ENCODE results near the gene TOR2A.

The TOR2A gene

GRCh38 chr9:127712371-127712770 lies 22.7 kb downstream of the TOR2A start:
- Histone ChIP-seq H3K9me3 (ENCODE audit: control extremely low read depth in 1 of 5, control insufficient read depth in 4 of 5, insufficient read depth in 2 of 5, low read depth in 1 of 5, low read length in 4 of 5) (peaks cover 0 to 5% (median 0%) of the 10 kb centered on the region in 5 experiments), H3K27me3 (replicated peaks in 2 of 5; ENCODE audit: control insufficient read depth in 4 of 5, insufficient read depth in 5 of 5, low read length in 4 of 5) (peaks cover 0 to 4% (median 0%) of the 10 kb centered on the region in 5 experiments), H3K4me1 (ENCODE audit: control extremely low read depth in 1 of 4, control insufficient read depth in 4 of 4, insufficient read depth in 4 of 4, low read length in 3 of 4) (peaks cover 0 to 28% (median 27%) of the 10 kb centered on the region in 4 experiments), H3K27ac (ENCODE audit: insufficient read depth in 1 of 2, low read depth in 1 of 2, low read length in 2 of 2, poor library complexity in 1 of 2, severe bottlenecking in 2 of 2) (no peak overlapping the region), H3K4me3 (ENCODE audit: control insufficient read depth in 1 of 7, extremely low read depth in 1 of 7, insufficient read depth in 4 of 7, low read depth in 2 of 7, low read length in 6 of 7) (no peak overlapping the region), H3K36me3 (ENCODE audit: control insufficient read depth in 4 of 4, insufficient read depth in 4 of 4, low read length in 3 of 4) (no peaks in the 10 kb centered on the region)
- POLR2A ChIA-PET: no interaction called here
- 93% methylated on average over 10 of the region's 11 CpGs for WGBS (ENCODE audit: insufficient coverage)
- CTCF ChIA-PET: interaction anchor here (1.2 to 1.6 kb wide), 2 partner anchors 21 to 22 kb away, joined by 3 read pairs; partner anchors contain the start of gene TOR2A
- DNase-seq: no peak

DNA sequence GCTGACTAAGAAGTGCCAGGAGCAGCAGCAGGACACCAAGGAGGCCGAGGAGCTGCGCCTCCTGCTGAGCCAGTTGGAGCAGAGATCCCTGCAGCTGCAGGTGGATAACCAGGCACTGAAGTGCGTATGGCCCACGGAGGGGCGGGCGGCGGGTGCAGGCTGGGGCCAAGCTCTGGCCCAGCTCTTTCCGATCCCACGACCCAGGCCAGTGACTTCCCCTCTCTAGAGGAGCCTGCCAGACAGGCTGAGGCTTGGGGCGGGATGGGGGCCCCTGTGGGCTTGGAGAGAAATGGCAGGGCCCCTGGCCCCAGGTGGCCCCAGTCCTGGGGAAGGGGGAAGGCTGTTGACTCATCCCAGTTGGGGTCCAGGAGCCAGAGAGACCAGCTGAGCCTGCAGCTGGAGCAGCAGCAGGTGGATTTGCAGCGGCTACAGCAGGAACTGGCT lies 23.2 kb downstream of the TOR2A start:
- Histone ChIP-seq H3K4me3 (ENCODE audit: control insufficient read depth in 1 of 7, extremely low read depth in 1 of 7, insufficient read depth in 4 of 7, low read depth in 2 of 7, low read length in 6 of 7) (no peak overlapping the region), H3K27me3 (replicated peaks in 2 of 5; ENCODE audit: control insufficient read depth in 4 of 5, insufficient read depth in 5 of 5, low read length in 4 of 5) (peaks cover 0 to 4% (median 0%) of the 10 kb centered on the region in 5 experiments), H3K9me3 (ENCODE audit: control extremely low read depth in 1 of 5, control insufficient read depth in 4 of 5, insufficient read depth in 2 of 5, low read depth in 1 of 5, low read length in 4 of 5) (peaks cover 0 to 5% (median 0%) of the 10 kb centered on the region in 5 experiments), H3K27ac (ENCODE audit: insufficient read depth in 1 of 2, low read depth in 1 of 2, low read length in 2 of 2, poor library complexity in 1 of 2, severe bottlenecking in 2 of 2) (no peak overlapping the region), H3K36me3 (ENCODE audit: control insufficient read depth in 4 of 4, insufficient read depth in 4 of 4, low read length in 3 of 4) (no peaks in the 10 kb centered on the region), H3K4me1 (ENCODE audit: control extremely low read depth in 1 of 4, control insufficient read depth in 4 of 4, insufficient read depth in 4 of 4, low read length in 3 of 4) (peaks cover 0 to 33% (median 32%) of the 10 kb centered on the region in 4 experiments)
- WGBS (ENCODE audit: insufficient coverage): 86% methylated on average over 10 of the region's 11 CpGs
- POLR2A ChIA-PET: no interaction called here
- CTCF ChIA-PET: interaction anchor here (0.8 to 1.6 kb wide), 3 partner anchors 22 to 85 kb away, joined by 3 read pairs; partner anchors contain the start of gene TOR2A
- peak; percentile 11 to 36 (median 11) for DNase-seq

DNA sequence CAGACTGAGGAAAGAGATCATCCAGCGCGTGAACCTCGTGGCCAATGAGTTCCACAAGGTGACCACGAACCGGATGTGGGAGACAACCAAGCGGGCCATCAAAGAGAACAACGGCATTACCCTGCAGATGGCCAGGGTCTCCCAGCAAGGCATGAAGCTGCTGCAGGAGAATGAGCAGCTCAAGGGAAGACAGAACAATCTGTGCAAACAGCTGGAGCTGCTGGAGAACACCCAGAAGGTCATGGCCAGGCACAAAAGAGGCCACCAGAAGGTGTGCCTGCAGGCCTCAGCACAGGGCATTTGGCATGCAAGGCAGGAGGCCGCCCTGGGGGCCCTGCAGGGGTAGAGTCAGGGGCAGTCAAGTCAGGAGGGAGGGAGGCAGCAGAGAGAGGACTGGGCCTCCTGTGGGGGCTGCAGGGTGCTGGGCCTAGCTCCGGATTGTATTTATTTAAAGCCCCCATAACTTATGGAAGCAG lies 23.8 kb downstream of the TOR2A start:
- 32% methylated on average over 7 of the region's 9 CpGs for WGBS (ENCODE audit: insufficient coverage)
- peaks cover 0 to 4% (median 0%) of the 10 kb centered on the region in 5 experiments for H3K27me3 ChIP-seq (replicated peaks in 2 of 5; ENCODE audit: control insufficient read depth in 4 of 5, insufficient read depth in 5 of 5, low read length in 4 of 5)
- DNase-seq: peak; percentile 12 to 65 (median 60)
- peaks cover 0 to 5% (median 0%) of the 10 kb centered on the region in 5 experiments for H3K9me3 ChIP-seq (ENCODE audit: control extremely low read depth in 1 of 5, control insufficient read depth in 4 of 5, insufficient read depth in 2 of 5, low read depth in 1 of 5, low read length in 4 of 5)
- peaks cover 0 to 36% (median 34%) of the 10 kb centered on the region in 4 experiments for H3K4me1 ChIP-seq (ENCODE audit: control extremely low read depth in 1 of 4, control insufficient read depth in 4 of 4, insufficient read depth in 4 of 4, low read length in 3 of 4)
- H3K27ac ChIP-seq (ENCODE audit: insufficient read depth in 1 of 2, low read depth in 1 of 2, low read length in 2 of 2, poor library complexity in 1 of 2, severe bottlenecking in 2 of 2): no peak overlapping the region
- no peaks in the 10 kb centered on the region for H3K36me3 ChIP-seq (ENCODE audit: control insufficient read depth in 4 of 4, insufficient read depth in 4 of 4, low read length in 3 of 4)
- no peak overlapping the region for H3K4me3 ChIP-seq (ENCODE audit: control insufficient read depth in 1 of 7, extremely low read depth in 1 of 7, insufficient read depth in 4 of 7, low read depth in 2 of 7, low read length in 6 of 7)
- ChIA-PET POLR2A (no interaction called here), CTCF (interaction anchor here (0.6 to 1.6 kb wide), 5 partner anchors 10 to 256 kb away, joined by 3 to 4 read pairs (median 3); no protein-coding TSS in a partner anchor)

DNA sequence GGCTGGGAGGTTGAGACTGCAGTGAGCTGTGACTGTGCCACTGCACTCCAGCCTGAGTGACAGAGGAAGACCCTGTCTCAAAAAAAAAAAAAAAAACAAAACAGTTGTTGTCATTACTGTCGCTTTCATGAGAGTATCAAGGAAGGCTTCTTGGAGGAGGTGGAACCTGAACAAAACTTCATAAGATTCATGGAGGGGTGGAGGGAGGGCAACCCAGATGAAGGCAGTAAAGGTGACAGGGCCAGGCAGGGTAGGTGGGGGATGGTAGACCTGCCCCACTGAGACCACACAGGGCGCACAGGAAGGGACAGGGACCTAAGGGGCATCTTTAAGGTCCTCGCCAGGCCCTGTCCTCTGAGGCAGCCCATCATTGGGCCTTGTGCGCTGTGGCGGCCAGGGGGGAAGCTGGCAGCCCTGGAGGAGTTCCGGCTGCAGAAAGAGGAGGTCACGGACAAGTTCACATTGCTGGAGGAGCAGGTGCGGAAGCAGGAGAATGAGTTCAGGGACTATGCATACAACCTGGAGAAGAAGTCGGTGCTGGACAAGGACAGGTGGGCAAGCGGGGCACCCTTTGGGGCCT lies 24.8 kb downstream of the TOR2A start:
- ChIA-PET POLR2A (interaction anchor here (0.6 kb wide), 1 partner anchor 54 kb away, joined by 4 read pairs; no protein-coding TSS in a partner anchor), CTCF (interaction anchor here (1.1 kb wide), 2 partner anchors 9 to 255 kb away, joined by 3 to 4 read pairs; no protein-coding TSS in a partner anchor)
- H3K36me3 ChIP-seq (ENCODE audit: control insufficient read depth in 4 of 4, insufficient read depth in 4 of 4, low read length in 3 of 4): no peaks in the 10 kb centered on the region
- 91% methylated on average over 10 of the region's 10 CpGs for WGBS (ENCODE audit: insufficient coverage)
- DNase-seq: no peak
- peaks cover 0 to 5% (median 0%) of the 10 kb centered on the region in 5 experiments for H3K9me3 ChIP-seq (ENCODE audit: control extremely low read depth in 1 of 5, control insufficient read depth in 4 of 5, insufficient read depth in 2 of 5, low read depth in 1 of 5, low read length in 4 of 5)
- peaks cover 0 to 4% (median 0%) of the 10 kb centered on the region in 5 experiments for H3K27me3 ChIP-seq (replicated peaks in 2 of 5; ENCODE audit: control insufficient read depth in 4 of 5, insufficient read depth in 5 of 5, low read length in 4 of 5)
- H3K4me3 ChIP-seq (ENCODE audit: control insufficient read depth in 1 of 7, extremely low read depth in 1 of 7, insufficient read depth in 4 of 7, low read depth in 2 of 7, low read length in 6 of 7): no peak overlapping the region
- no peak overlapping the region for H3K27ac ChIP-seq (ENCODE audit: insufficient read depth in 1 of 2, low read depth in 1 of 2, low read length in 2 of 2, poor library complexity in 1 of 2, severe bottlenecking in 2 of 2)
- H3K4me1 ChIP-seq (ENCODE audit: control extremely low read depth in 1 of 4, control insufficient read depth in 4 of 4, insufficient read depth in 4 of 4, low read length in 3 of 4): peaks cover 0 to 33% (median 30%) of the 10 kb centered on the region in 4 experiments

GRCh38 chr9:127708952-127709587 lies 26.0 kb downstream of the TOR2A start:
- WGBS (ENCODE audit: insufficient coverage): 99% methylated on average over 8 of the region's 8 CpGs
- POLR2A ChIA-PET: interaction anchor here (0.5 kb wide), 1 partner anchor 9 kb away, joined by 3 read pairs; no protein-coding TSS in a partner anchor
- CTCF ChIA-PET: interaction anchor here (1.5 to 1.7 kb wide), 2 partner anchors 52 to 56 kb away, joined by 3 read pairs; no protein-coding TSS in a partner anchor

GRCh38 chr9:127707766-127708165 lies 27.3 kb downstream of the TOR2A start:
- peaks cover 0 to 25% (median 23%) of the 10 kb centered on the region in 4 experiments for H3K4me1 ChIP-seq (ENCODE audit: control extremely low read depth in 1 of 4, control insufficient read depth in 4 of 4, insufficient read depth in 4 of 4, low read length in 3 of 4)
- ChIA-PET POLR2A (no interaction called here), CTCF (interaction anchor here (0.5 kb wide), 1 partner anchor 18 kb away, joined by 4 read pairs; no protein-coding TSS in a partner anchor)
- H3K36me3 ChIP-seq (ENCODE audit: control insufficient read depth in 4 of 4, insufficient read depth in 4 of 4, low read length in 3 of 4): no peaks in the 10 kb centered on the region
- peaks cover 0 to 2% (median 0%) of the 10 kb centered on the region in 5 experiments for H3K27me3 ChIP-seq (replicated peaks in 2 of 5; ENCODE audit: control insufficient read depth in 4 of 5, insufficient read depth in 5 of 5, low read length in 4 of 5)
- no peak overlapping the region for H3K27ac ChIP-seq (ENCODE audit: insufficient read depth in 1 of 2, low read depth in 1 of 2, low read length in 2 of 2, poor library complexity in 1 of 2, severe bottlenecking in 2 of 2)
- DNase-seq: peak in 2 of 3 donors; percentile 17 to 33
- H3K9me3 ChIP-seq (ENCODE audit: control extremely low read depth in 1 of 5, control insufficient read depth in 4 of 5, insufficient read depth in 2 of 5, low read depth in 1 of 5, low read length in 4 of 5): peaks cover 0 to 5% (median 0%) of the 10 kb centered on the region in 5 experiments
- 85% methylated on average over 5 of the region's 5 CpGs for WGBS (ENCODE audit: insufficient coverage)
- no peak overlapping the region for H3K4me3 ChIP-seq (ENCODE audit: control insufficient read depth in 1 of 7, extremely low read depth in 1 of 7, insufficient read depth in 4 of 7, low read depth in 2 of 7, low read length in 6 of 7)

More at GRCh38 chr9:127708952-127709587, 26.0 kb downstream of the TOR2A start:
- no peaks in the 10 kb centered on the region for H3K36me3 ChIP-seq (ENCODE audit: control insufficient read depth in 4 of 4, insufficient read depth in 4 of 4, low read length in 3 of 4)
- H3K9me3 ChIP-seq (ENCODE audit: control extremely low read depth in 1 of 5, control insufficient read depth in 4 of 5, insufficient read depth in 2 of 5, low read depth in 1 of 5, low read length in 4 of 5): peaks cover 0 to 5% (median 0%) of the 10 kb centered on the region in 5 experiments
- peaks cover 0 to 2% (median 0%) of the 10 kb centered on the region in 5 experiments for H3K27me3 ChIP-seq (replicated peaks in 2 of 5; ENCODE audit: control insufficient read depth in 4 of 5, insufficient read depth in 5 of 5, low read length in 4 of 5)
- DNase-seq: no peak
- peaks cover 0 to 25% (median 23%) of the 10 kb centered on the region in 4 experiments for H3K4me1 ChIP-seq (ENCODE audit: control extremely low read depth in 1 of 4, control insufficient read depth in 4 of 4, insufficient read depth in 4 of 4, low read length in 3 of 4)
- no peak overlapping the region for H3K4me3 ChIP-seq (ENCODE audit: control insufficient read depth in 1 of 7, extremely low read depth in 1 of 7, insufficient read depth in 4 of 7, low read depth in 2 of 7, low read length in 6 of 7)
- H3K27ac ChIP-seq (ENCODE audit: insufficient read depth in 1 of 2, low read depth in 1 of 2, low read length in 2 of 2, poor library complexity in 1 of 2, severe bottlenecking in 2 of 2): no peak overlapping the region

All from common myeloid progenitor, CD34-positive (primary cell).